Muscle layer of duodenum (tissue), 2 donors: ENCODE measurements around the gene HMG20B.

ENCODE experiments used
- H3K27ac ChIP-seq: one replicate; pipeline ENCODE4 v1.7.0; 2013; ENCODE audit warnings: mild to moderate bottlenecking, low read length
- H3K27me3 ChIP-seq: one replicate; pipeline ENCODE4 v1.7.0; 2013; ENCODE audit warnings: low read depth, mild to moderate bottlenecking, control low read depth, low read length
- H3K36me3 ChIP-seq, 2 donors: one replicate each; pipeline ENCODE4 v1.7.0; 2013; ENCODE audit warnings: low read length in 2 of 2, control low read depth in 1 of 2, mild to moderate bottlenecking in 1 of 2; ENCODE audit not compliant: insufficient read depth in 2 of 2, control insufficient read depth in 1 of 2
- H3K4me1 ChIP-seq, 2 donors: one replicate each; pipeline ENCODE4 v1.7.0; 2013; ENCODE audit warnings: low read length in 2 of 2, mild to moderate bottlenecking in 2 of 2, control low read depth in 1 of 2, moderate library complexity in 1 of 2; ENCODE audit not compliant: insufficient read depth in 2 of 2, control insufficient read depth in 1 of 2
- H3K4me3 ChIP-seq, 2 donors: one replicate each; pipeline ENCODE4 v1.7.0; 2013; ENCODE audit warnings: low read length in 2 of 2, low read depth in 1 of 2, mild to moderate bottlenecking in 1 of 2
- H3K9me3 ChIP-seq, 2 donors: one replicate each; pipeline ENCODE4 v1.7.0; 2013; ENCODE audit warnings: low read length in 2 of 2, control low read depth in 1 of 2, mild to moderate bottlenecking in 1 of 2; ENCODE audit not compliant: control insufficient read depth in 1 of 2
- donor health status: healthy.

Gene HMG20B

GRCh38 chr19:3531716-3532115 is 41.0 kb upstream of the HMG20B start:
- Histone ChIP-seq H3K4me3 (no peak overlapping the region), H3K4me1 (no peaks in the 10 kb centered on the region), H3K27ac (no peak overlapping the region), H3K36me3 (peaks cover 16 to 70% of the 10 kb centered on the region in 2 donors), H3K27me3 (no peaks in the 10 kb centered on the region), H3K9me3 (no peaks in the 10 kb centered on the region)

GRCh38 chr19:3532154-3532786 is 40.5 kb upstream of the HMG20B start:
- Histone ChIP-seq H3K27ac (no peak overlapping the region), H3K4me1 (no peaks in the 10 kb centered on the region), H3K4me3 (no peak overlapping the region), H3K9me3 (no peaks in the 10 kb centered on the region), H3K27me3 (no peaks in the 10 kb centered on the region), H3K36me3 (peaks cover 13 to 65% of the 10 kb centered on the region in 2 donors)

- Histone ChIP-seq H3K4me1 (no peaks in the 10 kb centered on the region), H3K27ac (no peak overlapping the region), H3K27me3 (no peaks in the 10 kb centered on the region), H3K4me3 (no peak overlapping the region), H3K9me3 (no peaks in the 10 kb centered on the region), H3K36me3 (peaks cover 13 to 57% of the 10 kb centered on the region in 2 donors)
Observed at GRCh38 chr19:3533033-3533432, 39.7 kb upstream of the HMG20B start.

- no peaks in the 10 kb centered on the region for H3K9me3 ChIP-seq
- H3K36me3 ChIP-seq = peaks cover 13 to 53% of the 10 kb centered on the region in 2 donors
- H3K4me3 ChIP-seq = no peak overlapping the region
- no peaks in the 10 kb centered on the region for H3K27me3 ChIP-seq
- H3K27ac ChIP-seq = no peak overlapping the region
- no peaks in the 10 kb centered on the region for H3K4me1 ChIP-seq
Observed at GRCh38 chr19:3533563-3534216, 39.1 kb upstream of the HMG20B start.

GRCh38 chr19:3534375-3535234 is 38.1 kb upstream of the HMG20B start:
- no peaks in the 10 kb centered on the region for H3K4me1 ChIP-seq
- no peaks in the 10 kb centered on the region for H3K9me3 ChIP-seq
- peaks cover 13 to 53% of the 10 kb centered on the region in 2 donors for H3K36me3 ChIP-seq
- no peak overlapping the region for H3K4me3 ChIP-seq
- no peak overlapping the region for H3K27ac ChIP-seq
- no peaks in the 10 kb centered on the region for H3K27me3 ChIP-seq

- no peak overlapping the region for H3K27ac ChIP-seq
Observed at GRCh38 chr19:3535235-3535535, 37.6 kb upstream of the HMG20B start.

GRCh38 chr19:3535563-3535965 is 37.2 kb upstream of the HMG20B start:
- no peaks in the 10 kb centered on the region for H3K9me3 ChIP-seq
- H3K36me3 ChIP-seq = peaks cover 13 to 51% of the 10 kb centered on the region in 2 donors
- no peaks in the 10 kb centered on the region for H3K27me3 ChIP-seq
- no peak overlapping the region for H3K4me3 ChIP-seq
- H3K4me1 ChIP-seq = no peaks in the 10 kb centered on the region
- H3K27ac ChIP-seq = no peak overlapping the region

More at GRCh38 chr19:3535235-3535535, 37.6 kb upstream of the HMG20B start:
- Histone ChIP-seq H3K27me3 (no peaks in the 10 kb centered on the region), H3K4me1 (no peaks in the 10 kb centered on the region), H3K9me3 (no peaks in the 10 kb centered on the region), H3K36me3 (peaks cover 13 to 53% of the 10 kb centered on the region in 2 donors), H3K4me3 (no peak overlapping the region)

GRCh38 chr19:3535981-3536380 is 36.8 kb upstream of the HMG20B start:
- Histone ChIP-seq H3K27me3 (no peaks in the 10 kb centered on the region), H3K36me3 (peaks cover 10 to 47% of the 10 kb centered on the region in 2 donors), H3K4me1 (no peaks in the 10 kb centered on the region), H3K27ac (no peak overlapping the region), H3K4me3 (no peak overlapping the region), H3K9me3 (no peaks in the 10 kb centered on the region)

GRCh38 chr19:3536429-3537100 is 36.2 kb upstream of the HMG20B start:
- Histone ChIP-seq H3K4me1 (no peaks in the 10 kb centered on the region), H3K27me3 (no peaks in the 10 kb centered on the region), H3K36me3 (peaks cover 4 to 41% of the 10 kb centered on the region in 2 donors), H3K27ac (no peak overlapping the region), H3K4me3 (no peak overlapping the region), H3K9me3 (no peaks in the 10 kb centered on the region)

GRCh38 chr19:3537101-3537437 is 35.7 kb upstream of the HMG20B start:
- Histone ChIP-seq H3K36me3 (peaks cover 4 to 36% of the 10 kb centered on the region in 2 donors), H3K4me1 (no peaks in the 10 kb centered on the region), H3K27ac (no peak overlapping the region), H3K4me3 (no peak overlapping the region), H3K27me3 (no peaks in the 10 kb centered on the region), H3K9me3 (no peaks in the 10 kb centered on the region)
